Liver (tissue), 9 donors: Measurements from ENCODE around the gene RAB4B. TPM values are rescaled to one million over a fixed set of nuclear protein-coding genes. Genes with fewer than 3 reads are reported as not detected.

Experiments used
- DNase-seq: peaks from one replicate; pipeline ENCODE4 v3.0.0-alpha.2; 2017; ENCODE audit warnings: low spot score
- H3K27ac ChIP-seq, 2 donors: one replicate each; pipeline ENCODE4 v1.7.0; 2013; ENCODE audit warnings: inconsistent platforms in 2 of 2, low read length in 2 of 2, control low read depth in 1 of 2, low read depth in 1 of 2, mild to moderate bottlenecking in 1 of 2
- H3K27me3 ChIP-seq, 4 donors: one replicate each; pipeline versions ENCODE4 v1.6.1 to v1.7.0; 2013; ENCODE audit warnings: low read length in 3 of 4, inconsistent platforms in 1 of 4, mild to moderate bottlenecking in 1 of 4, moderate library complexity in 1 of 4; ENCODE audit not compliant: control insufficient read depth in 4 of 4, insufficient read depth in 4 of 4
- H3K36me3 ChIP-seq, 4 donors: one replicate each; pipeline versions ENCODE4 v1.6.1 to v1.7.0; 2013; ENCODE audit warnings: low read length in 3 of 4, mild to moderate bottlenecking in 3 of 4, low read depth in 1 of 4, moderate library complexity in 1 of 4; ENCODE audit not compliant: control insufficient read depth in 4 of 4, insufficient read depth in 3 of 4
- H3K4me1 ChIP-seq, 4 donors: one replicate each; pipeline versions ENCODE4 v1.6.1 to v1.7.0; 2013; ENCODE audit warnings: low read length in 3 of 4, mild to moderate bottlenecking in 3 of 4, moderate library complexity in 1 of 4; ENCODE audit not compliant: control insufficient read depth in 4 of 4, insufficient read depth in 4 of 4
- H3K4me3 ChIP-seq, 3 donors: one replicate each; pipeline versions ENCODE4 v1.6.1 to v1.7.0; 2013; ENCODE audit warnings: low read length in 3 of 3, control low read depth in 1 of 3, low read depth in 1 of 3, mild to moderate bottlenecking in 1 of 3
- H3K9ac ChIP-seq, 2 donors: one replicate each; pipeline ENCODE4 v1.7.0; 2013; ENCODE audit warnings: low read length in 2 of 2, mild to moderate bottlenecking in 2 of 2, moderate library complexity in 2 of 2, control low read depth in 1 of 2, low read depth in 1 of 2
- H3K9me3 ChIP-seq, 4 donors: one replicate each; pipeline versions ENCODE4 v1.6.1 to v1.7.0; 2013; ENCODE audit warnings: low read length in 3 of 4; ENCODE audit not compliant: control insufficient read depth in 4 of 4
- EGR1 ChIP-seq, 2 donors: IDR thresholded peaks; 2 replicates each; pipeline ENCODE4 v1.6.1; 2016 to 2018; ENCODE audit warnings: antibody characterized with exemption in 2 of 2, low read depth in 2 of 2
- FOXA1 ChIP-seq: IDR thresholded peaks from 2 replicates; pipeline ENCODE4 v1.6.1; 2016; ENCODE audit warnings: antibody characterized with exemption
- FOXA2 ChIP-seq: IDR thresholded peaks from 2 replicates; pipeline ENCODE4 v1.6.1; 2016; ENCODE audit warnings: antibody characterized with exemption
- GABPA ChIP-seq, 2 donors: IDR thresholded peaks in 1 of 2; conservative IDR thresholded peaks in 1 of 2; 2 replicates each; pipeline ENCODE4 v1.6.1; 2016; ENCODE audit warnings: antibody characterized with exemption in 2 of 2, mild to moderate bottlenecking in 1 of 2, moderate library complexity in 1 of 2
- HNF4A ChIP-seq, 2 donors: conservative IDR thresholded peaks; 2 replicates each; pipeline ENCODE4 v1.6.1; 2016; ENCODE audit warnings: antibody characterized with exemption in 2 of 2, mild to moderate bottlenecking in 2 of 2
- HNF4G ChIP-seq: IDR thresholded peaks from 2 replicates; pipeline ENCODE4 v1.6.1; 2016; ENCODE audit warnings: antibody characterized with exemption
- MAX ChIP-seq: IDR thresholded peaks from 2 replicates; pipeline ENCODE4 v1.6.1; 2016; ENCODE audit warnings: antibody characterized with exemption
- RAD21 ChIP-seq, 2 donors: IDR thresholded peaks; 2 replicates each; pipeline ENCODE4 v1.6.1; 2016; ENCODE audit warnings: antibody characterized with exemption in 2 of 2, mild to moderate bottlenecking in 2 of 2
- REST ChIP-seq: IDR thresholded peaks from 2 replicates; pipeline ENCODE4 v1.6.1; 2016; ENCODE audit warnings: antibody characterized with exemption, mild to moderate bottlenecking
- SP1 ChIP-seq: IDR thresholded peaks from 2 replicates; pipeline ENCODE4 v1.6.1; 2018; ENCODE audit warnings: antibody characterized with exemption, mild to moderate bottlenecking
- YY1 ChIP-seq: IDR thresholded peaks from 2 replicates; pipeline ENCODE4 v1.6.1; 2016; ENCODE audit warnings: antibody characterized with exemption, mild to moderate bottlenecking
- ZBTB33 ChIP-seq: IDR thresholded peaks from 2 replicates; pipeline ENCODE4 v1.6.1; 2016; ENCODE audit warnings: antibody characterized with exemption
- WGBS: extraction: QIAGEN DNeasy Blood & Tissue Kit; methylation state at CpG from one replicate; pipeline ENCODE4 v1.1.7; 2013; 5-methylcytosine and 5-hydroxymethylcytosine counted together
- polyA plus RNA-seq, 2 donors: library from polyadenylated mRNA; stranded (reverse) in 1 of 2; unstranded in 1 of 2; fragments of 200-250 nt in 1 of 2; fragments of >200 nt in 1 of 2; fragmentation: Nextera tagmentation in 1 of 2; extraction: Ambion mirVana in 1 of 2; gene quantifications; one replicate each; pipeline versions ENCODE4 v1.2.1 to v1.2.3, GENCODE V29; 2013 to 2015
- total RNA-seq, 2 donors: library from RNA; depleted of rRNA; stranded (reverse); fragments of >200 nt; gene quantifications; one replicate each; pipeline ENCODE4 v1.2.3, GENCODE V29; 2014
- TF ChIP-seq, protein P1 (sequence below): IDR thresholded peaks from 2 replicates; pipeline ENCODE4 v1.6.1; 2016; ENCODE audit warnings: antibody characterized with exemption
- donor health status: healthy.
- donor health status: healthy.
- donor health status: healthy.
- donor health status: healthy.
- donor health status: healthy.

The RAB4B gene
- total and polyA plus RNA-seq, 4 donors = 5.5 to 16.9 (median 12.9) TPM

GRCh38 chr19:40756502-40757110 lies 21.4 kb upstream of the RAB4B start:
- TF ChIP-seq EGR1 (IDR thresholded peaks at IDR 0.05; ENCODE audit: low read depth in 2 of 2) (no peak), SP1 (no peak)
- DNase-seq = no peak
- no peaks in the 10 kb centered on the region for H3K27me3 ChIP-seq
- H3K4me1 ChIP-seq = peaks cover 3 to 35% (median 25%) of the 10 kb centered on the region in 4 donors
- no peak overlapping the region for H3K27ac ChIP-seq
- no peak overlapping the region for H3K4me3 ChIP-seq
- H3K36me3 ChIP-seq = peaks cover 15 to 44% (median 31%) of the 10 kb centered on the region in 4 donors
- H3K9ac ChIP-seq = no peak overlapping the region
- WGBS = 81% methylated on average over 11 of the region's 11 CpGs
- H3K9me3 ChIP-seq = no peaks in the 10 kb centered on the region

DNA sequence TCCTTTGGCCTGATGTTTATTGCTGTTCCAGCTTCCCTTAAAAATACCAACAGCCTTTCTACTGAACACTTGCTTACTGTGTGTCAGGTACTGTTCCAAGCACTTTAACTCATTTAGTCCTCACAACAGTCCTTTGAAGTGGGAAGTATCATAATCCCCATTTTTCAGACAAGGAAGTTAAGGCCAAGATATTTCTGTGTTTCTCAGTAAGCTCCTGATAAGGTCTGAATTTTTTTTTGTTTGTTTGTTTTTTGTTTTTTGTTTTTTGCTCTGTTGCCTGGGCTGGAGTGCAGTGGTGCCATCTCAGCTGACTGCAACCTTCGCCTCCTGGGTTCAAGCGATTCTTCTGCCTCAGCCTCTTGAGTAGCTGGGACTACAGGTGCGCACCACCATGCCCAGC lies 19.6 kb upstream of the RAB4B start:
- H3K4me1 ChIP-seq = peaks cover 3 to 26% (median 18%) of the 10 kb centered on the region in 4 donors
- H3K9me3 ChIP-seq = no peaks in the 10 kb centered on the region
- H3K36me3 ChIP-seq = peaks cover 29 to 63% (median 47%) of the 10 kb centered on the region in 4 donors
- no peak overlapping the region for H3K9ac ChIP-seq
- no peak overlapping the region for H3K4me3 ChIP-seq
- TF ChIP-seq EGR1 (IDR thresholded peaks at IDR 0.05; ENCODE audit: low read depth in 2 of 2) (no peak), FOXA1 (no peak), ZBTB33 (no peak), YY1 (no peak), FOXA2 (no peak), RAD21 (IDR thresholded peaks at IDR 0.05) (no peak), SP1 (no peak)
- no peak for DNase-seq
- H3K27me3 ChIP-seq = no peaks in the 10 kb centered on the region
- H3K27ac ChIP-seq = no peak overlapping the region
- WGBS = 98% methylated on average over 3 of the region's 3 CpGs

DNA sequence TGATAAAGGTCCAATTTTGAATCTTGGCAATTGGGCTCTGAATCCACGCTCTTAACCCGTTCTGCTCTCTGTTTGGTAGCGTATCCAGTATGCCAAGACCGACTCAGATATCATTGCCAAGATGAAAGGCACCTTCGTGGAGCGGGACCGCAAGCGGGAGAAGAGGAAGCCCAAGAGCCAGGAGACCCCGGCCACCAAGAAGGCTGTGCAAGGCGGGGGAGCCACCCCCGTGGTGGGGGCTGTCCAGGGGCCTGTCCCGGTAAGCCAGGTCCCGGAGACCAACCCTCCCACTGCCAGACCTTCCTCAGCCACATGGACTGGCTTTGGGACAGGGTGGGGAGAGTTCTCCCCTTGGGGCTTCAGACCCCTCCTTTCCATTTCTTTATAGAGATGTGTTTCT lies 18.7 kb upstream of the RAB4B start:
- H3K27me3 ChIP-seq = no peaks in the 10 kb centered on the region
- no peak for DNase-seq
- peaks cover 34 to 71% (median 55%) of the 10 kb centered on the region in 4 donors for H3K36me3 ChIP-seq
- H3K4me1 ChIP-seq = peaks cover 3 to 22% (median 15%) of the 10 kb centered on the region in 4 donors
- no peaks in the 10 kb centered on the region for H3K9me3 ChIP-seq
- WGBS = 97% methylated on average over 13 of the region's 13 CpGs
- no peak overlapping the region for H3K27ac ChIP-seq
- no peak for TF ChIP-seq HNF4A (conservative IDR thresholded peaks at IDR 0.05)
- TF ChIP-seq, protein P1, sequence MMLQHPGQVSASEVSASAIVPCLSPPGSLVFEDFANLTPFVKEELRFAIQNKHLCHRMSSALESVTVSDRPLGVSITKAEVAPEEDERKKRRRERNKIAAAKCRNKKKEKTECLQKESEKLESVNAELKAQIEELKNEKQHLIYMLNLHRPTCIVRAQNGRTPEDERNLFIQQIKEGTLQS = no peak
- no peak overlapping the region for H3K4me3 ChIP-seq
- no peak overlapping the region for H3K9ac ChIP-seq

- peaks cover 37 to 83% (median 69%) of the 10 kb centered on the region in 4 donors for H3K36me3 ChIP-seq
- H3K4me3 ChIP-seq = no peak overlapping the region
- H3K9me3 ChIP-seq = no peaks in the 10 kb centered on the region
- H3K27ac ChIP-seq = no peak overlapping the region
- no peaks in the 10 kb centered on the region for H3K27me3 ChIP-seq
- 95% methylated on average over 17 of the region's 17 CpGs for WGBS
- DNase-seq = no peak
- peaks cover 0 to 2% (median 0%) of the 10 kb centered on the region in 4 donors for H3K4me1 ChIP-seq
- H3K9ac ChIP-seq = no peak overlapping the region
- TF ChIP-seq FOXA2 (no peak), MAX (no peak), REST (no peak), YY1 (no peak), GABPA (IDR thresholded peaks at IDR 0.05 in 1 of 2, conservative IDR thresholded peaks at IDR 0.05 in 1 of 2) (no peak), HNF4A (conservative IDR thresholded peaks at IDR 0.05) (no peak), HNF4G (no peak), ZBTB33 (no peak), EGR1 (IDR thresholded peaks at IDR 0.05; ENCODE audit: low read depth in 2 of 2) (no peak), SP1 (no peak)
Measured at GRCh38 chr19:40762754-40763470, 15.1 kb upstream of the RAB4B start.
